Neural progenitor cell (in vitro differentiated cells): ENCODE results near the gene LBX2. TPM values are rescaled to one million over a fixed set of nuclear protein-coding genes. Genes with fewer than 3 reads are reported as not detected.

Source experiments
- DNase-seq: peaks from one replicate; pipeline ENCODE4 v3.0.0-alpha.2; 2016; ENCODE audit warnings: low spot score
- H2AFZ ChIP-seq: fragments of 200-600 bp; sonication (generic); replicated peaks from 2 replicates; pipeline ENCODE4 v1.6.1; 2016; ENCODE audit warnings: antibody characterized with exemption
- H3F3A ChIP-seq: fragments of 200-600 bp; sonication (generic); 2 replicates; pipeline ENCODE4 v1.6.1; 2016; ENCODE audit warnings: antibody characterized with exemption, low read depth
- H3K27ac ChIP-seq: fragments of 200-600 bp; sonication (generic); 2 replicates; pipeline ENCODE4 v1.5.1; 2016; ENCODE audit warnings: mild to moderate bottlenecking
- H3K27me3 ChIP-seq: fragments of 200-600 bp; sonication (generic); 2 replicates; pipeline ENCODE4 v1.6.1; 2016; ENCODE audit warnings: mild to moderate bottlenecking, moderate library complexity
- H3K36me3 ChIP-seq: fragments of 200-600 bp; sonication (generic); 2 replicates; pipeline ENCODE4 v1.5.1; 2016
- H3K4me1 ChIP-seq: fragments of 200-600 bp; sonication (generic); 2 replicates; pipeline ENCODE4 v1.6.1; 2016; ENCODE audit warnings: mixed run types
- H3K4me2 ChIP-seq: fragments of 200-600 bp; sonication (generic); 2 replicates; pipeline ENCODE4 v1.6.1; 2016
- H3K4me3 ChIP-seq: fragments of 200-600 bp; sonication (generic); 2 replicates; pipeline ENCODE4 v1.5.1; 2016
- H3K79me2 ChIP-seq: fragments of 200-600 bp; sonication (generic); 2 replicates; pipeline ENCODE4 v1.6.1; 2016; ENCODE audit warnings: low read depth
- H3K9ac ChIP-seq: fragments of 200-600 bp; sonication (generic); 2 replicates; pipeline ENCODE4 v1.6.1; 2016
- H3K9me3 ChIP-seq: fragments of 200-600 bp; sonication (generic); 2 replicates; pipeline ENCODE4 v1.5.1; 2016; ENCODE audit warnings: low read depth
- H4K20me1 ChIP-seq: fragments of 200-600 bp; sonication (generic); 2 replicates; pipeline ENCODE4 v1.6.1; 2016; ENCODE audit warnings: low read depth
- H3K27ac Mint-ChIP-seq: 3 replicates; pipeline ENCODE4 v1.8.0; 2021; ENCODE audit warnings: mixed read lengths
- H3K27me3 Mint-ChIP-seq: 2 replicates; pipeline ENCODE4 v1.8.0; 2022; ENCODE audit warnings: low read depth, mild to moderate bottlenecking, inconsistent platforms, moderate library complexity, mixed read lengths; ENCODE audit not compliant: insufficient read depth
- H3K36me3 Mint-ChIP-seq: 3 replicates; pipeline ENCODE4 v1.8.0; 2021; ENCODE audit warnings: mixed read lengths
- H3K4me1 Mint-ChIP-seq: 3 replicates; pipeline ENCODE4 v1.8.0; 2021; ENCODE audit warnings: mixed read lengths
- H3K4me3 Mint-ChIP-seq: 3 replicates; pipeline ENCODE4 v1.8.0; 2021; ENCODE audit warnings: mild to moderate bottlenecking, moderate library complexity, mixed read lengths
- H3K9me3 Mint-ChIP-seq: 3 replicates; pipeline ENCODE4 v1.8.0; 2020; ENCODE audit warnings: mixed read lengths
- EZH2 ChIP-seq: fragments of 200-600 bp; sonication (generic); IDR thresholded peaks from 2 replicates; pipeline ENCODE4 v1.6.1; 2017; ENCODE audit warnings: antibody characterized with exemption, mild to moderate bottlenecking, moderate library complexity
- EZH2phosphoT487 ChIP-seq: fragments of 200-600 bp; sonication (generic); IDR thresholded peaks from 2 replicates; pipeline ENCODE4 v1.6.1; 2017; ENCODE audit warnings: antibody characterized with exemption
- total RNA-seq: library from RNA; depleted of rRNA; stranded (reverse); fragments of >200 nt; gene quantifications from 2 replicates; pipeline ENCODE4 v1.2.3, GENCODE V29; 2015; ENCODE audit warnings: low replicate concordance
- TF ChIP-seq, protein P1 (sequence below): fragments of 200-600 bp; sonication (generic); IDR thresholded peaks from 2 replicates; pipeline ENCODE4 v1.5.1; 2017; ENCODE audit warnings: antibody characterized with exemption, mild to moderate bottlenecking

LBX2 gene
- total RNA-seq, 1 donor from 2014 or later = not detected

DNA sequence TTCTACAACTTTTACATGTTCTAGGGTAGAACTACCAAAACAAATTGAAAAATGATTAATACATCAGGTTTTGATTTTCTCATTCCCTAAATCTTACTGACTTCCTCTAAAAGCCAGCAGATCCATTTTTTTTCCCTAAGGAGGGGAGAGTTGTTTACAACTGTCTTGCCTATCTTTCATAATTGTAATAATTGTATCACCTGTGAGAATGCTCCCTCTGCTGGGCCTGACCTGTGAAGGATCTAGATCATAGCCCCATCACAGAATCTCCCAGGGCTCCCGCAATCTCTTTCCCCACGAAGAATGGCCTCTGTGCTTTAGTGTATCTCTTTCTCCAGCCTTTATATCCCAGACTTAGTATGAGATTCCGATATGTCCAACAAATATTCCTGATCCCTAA, 45.2 kb upstream of the LBX2 start:
- TF ChIP-seq, protein P1, sequence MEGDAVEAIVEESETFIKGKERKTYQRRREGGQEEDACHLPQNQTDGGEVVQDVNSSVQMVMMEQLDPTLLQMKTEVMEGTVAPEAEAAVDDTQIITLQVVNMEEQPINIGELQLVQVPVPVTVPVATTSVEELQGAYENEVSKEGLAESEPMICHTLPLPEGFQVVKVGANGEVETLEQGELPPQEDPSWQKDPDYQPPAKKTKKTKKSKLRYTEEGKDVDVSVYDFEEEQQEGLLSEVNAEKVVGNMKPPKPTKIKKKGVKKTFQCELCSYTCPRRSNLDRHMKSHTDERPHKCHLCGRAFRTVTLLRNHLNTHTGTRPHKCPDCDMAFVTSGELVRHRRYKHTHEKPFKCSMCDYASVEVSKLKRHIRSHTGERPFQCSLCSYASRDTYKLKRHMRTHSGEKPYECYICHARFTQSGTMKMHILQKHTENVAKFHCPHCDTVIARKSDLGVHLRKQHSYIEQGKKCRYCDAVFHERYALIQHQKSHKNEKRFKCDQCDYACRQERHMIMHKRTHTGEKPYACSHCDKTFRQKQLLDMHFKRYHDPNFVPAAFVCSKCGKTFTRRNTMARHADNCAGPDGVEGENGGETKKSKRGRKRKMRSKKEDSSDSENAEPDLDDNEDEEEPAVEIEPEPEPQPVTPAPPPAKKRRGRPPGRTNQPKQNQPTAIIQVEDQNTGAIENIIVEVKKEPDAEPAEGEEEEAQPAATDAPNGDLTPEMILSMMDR = no peak
- no peak for TF ChIP-seq EZH2
- TF ChIP-seq EZH2phosphoT487 = no peak
- no peak for DNase-seq
- no peak overlapping the region for H3K4me3 Mint-ChIP-seq

DNA sequence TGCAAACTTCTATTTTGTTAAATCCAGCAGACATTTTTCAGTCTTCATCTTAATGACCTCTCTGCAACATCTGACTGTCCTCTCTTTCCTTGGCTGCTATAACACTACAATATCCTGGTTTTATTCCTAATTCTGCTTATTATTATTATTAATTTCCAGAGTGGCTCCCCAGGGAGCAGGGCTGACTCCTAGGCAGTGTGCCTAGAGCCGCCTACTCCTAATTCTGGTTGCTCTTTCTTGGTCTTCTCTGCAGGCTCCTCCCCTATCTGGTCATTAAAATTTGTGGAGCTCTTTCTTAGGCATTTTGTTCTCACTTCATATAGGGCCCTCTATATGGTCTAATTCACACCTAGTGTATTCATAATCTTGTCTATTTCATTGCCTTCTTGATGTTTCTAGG, 43.6 kb upstream of the LBX2 start:
- Histone ChIP-seq H4K20me1 (peaks cover 6% of the 10 kb centered on the region), H3K4me1 (no peaks in the 10 kb centered on the region), H3K4me3 (no peak overlapping the region), H3K27me3 (peaks cover 10% of the 10 kb centered on the region), H3K9me3 (no peaks in the 10 kb centered on the region), H3K36me3 (no peaks in the 10 kb centered on the region), H3K4me2 (no peak overlapping the region), H3K79me2 (no peaks in the 10 kb centered on the region), H3K27ac (no peak overlapping the region), H3F3A (peaks cover 4% of the 10 kb centered on the region), H2AFZ (no peak overlapping the region), H3K9ac (no peak overlapping the region)
- H3K27ac Mint-ChIP-seq = no peak overlapping the region
- H3K27me3 Mint-ChIP-seq = peaks cover 8% of the 10 kb centered on the region
- H3K36me3 Mint-ChIP-seq = peaks cover 8% of the 10 kb centered on the region
- H3K9me3 Mint-ChIP-seq = no peaks in the 10 kb centered on the region
- H3K4me1 Mint-ChIP-seq = peaks cover 1% of the 10 kb centered on the region
- TF ChIP-seq EZH2phosphoT487 (no peak), EZH2 (no peak)
- TF ChIP-seq, protein P1 = no peak
- DNase-seq = no peak
- H3K4me3 Mint-ChIP-seq = no peak overlapping the region

More for the DNA sequence above, 45.2 kb upstream of the LBX2 start:
- no peaks in the 10 kb centered on the region for H3K9me3 ChIP-seq
- H3K79me2 ChIP-seq = no peaks in the 10 kb centered on the region
- peaks cover 13% of the 10 kb centered on the region for H3K36me3 Mint-ChIP-seq
- H3K27ac Mint-ChIP-seq = no peak overlapping the region
- peaks cover 26% of the 10 kb centered on the region for H3K27me3 ChIP-seq
- H3K4me3 ChIP-seq = no peak overlapping the region
- peaks cover 10% of the 10 kb centered on the region for H3K4me1 Mint-ChIP-seq
- H3K9me3 Mint-ChIP-seq = no peaks in the 10 kb centered on the region
- no peak overlapping the region for H3K4me2 ChIP-seq
- H3K9ac ChIP-seq = no peak overlapping the region
- peaks cover 6% of the 10 kb centered on the region for H4K20me1 ChIP-seq
- no peaks in the 10 kb centered on the region for H3K36me3 ChIP-seq
- no peak overlapping the region for H2AFZ ChIP-seq
- H3K27me3 Mint-ChIP-seq = peaks cover 11% of the 10 kb centered on the region
- peaks cover 10% of the 10 kb centered on the region for H3F3A ChIP-seq
- H3K4me1 ChIP-seq = peaks cover 4% of the 10 kb centered on the region
- H3K27ac ChIP-seq = no peak overlapping the region

DNA sequence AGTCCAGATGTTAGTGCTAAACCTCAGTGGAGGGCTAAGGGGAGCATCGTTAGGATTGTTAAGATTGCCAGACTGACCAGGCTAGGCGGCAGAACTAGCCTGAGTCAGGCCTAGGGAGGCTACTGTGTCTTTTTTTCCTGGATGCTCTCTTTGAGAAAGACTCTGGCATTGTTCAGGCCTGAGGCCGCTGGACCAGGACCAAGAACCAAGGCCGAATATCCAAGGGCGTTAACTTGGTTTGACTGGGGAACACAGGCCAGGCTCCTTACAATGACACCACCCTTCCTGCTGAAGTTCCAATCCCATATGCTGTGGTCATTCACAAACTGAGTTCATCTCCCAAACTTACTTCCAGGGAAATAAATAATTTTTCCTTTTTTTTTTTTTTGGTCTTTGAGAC, 40.9 kb upstream of the LBX2 start:
- H3K36me3 Mint-ChIP-seq = peaks cover 3% of the 10 kb centered on the region
- H3K27me3 ChIP-seq = no peaks in the 10 kb centered on the region
- no peak for TF ChIP-seq EZH2phosphoT487
- TF ChIP-seq, protein P1 = no peak
- TF ChIP-seq EZH2 = no peak
- H3K4me1 Mint-ChIP-seq = no peaks in the 10 kb centered on the region
- no peak overlapping the region for H2AFZ ChIP-seq
- H3K79me2 ChIP-seq = no peaks in the 10 kb centered on the region
- H3K4me3 Mint-ChIP-seq = no peak overlapping the region
- no peak overlapping the region for H3K4me2 ChIP-seq
- no peak overlapping the region for H3K27ac Mint-ChIP-seq
- no peak overlapping the region for H3K9ac ChIP-seq
- H3K27me3 Mint-ChIP-seq = peaks cover 6% of the 10 kb centered on the region
- H3F3A ChIP-seq = no peaks in the 10 kb centered on the region
- no peak for DNase-seq
- no peaks in the 10 kb centered on the region for H3K9me3 Mint-ChIP-seq
- no peaks in the 10 kb centered on the region for H3K9me3 ChIP-seq
- H3K4me3 ChIP-seq = no peak overlapping the region
- H3K27ac ChIP-seq = no peak overlapping the region
- no peaks in the 10 kb centered on the region for H3K36me3 ChIP-seq
- H4K20me1 ChIP-seq = no peaks in the 10 kb centered on the region
- no peaks in the 10 kb centered on the region for H3K4me1 ChIP-seq
